ENCODE data around the gene DHPS.
"Not testable (repeated sequence)": the region's sequence is repeated elsewhere in the genome, so short reads cannot be mapped to it uniquely, and the experiment has no call there.

Gene DHPS

GRCh38 chr19:12647490-12648071 is 34.1 kb downstream of the DHPS start:
- DNase-seq (ENCODE audit: low read depth in 2 of 2, low spot score in 1 of 2): no peak

- DNase-seq (ENCODE audit: low read depth in 2 of 2, low spot score in 1 of 2): no peak
These were observed 34.6 kb downstream of the DHPS start for GRCh38 chr19:12647047-12647446.

DNA sequence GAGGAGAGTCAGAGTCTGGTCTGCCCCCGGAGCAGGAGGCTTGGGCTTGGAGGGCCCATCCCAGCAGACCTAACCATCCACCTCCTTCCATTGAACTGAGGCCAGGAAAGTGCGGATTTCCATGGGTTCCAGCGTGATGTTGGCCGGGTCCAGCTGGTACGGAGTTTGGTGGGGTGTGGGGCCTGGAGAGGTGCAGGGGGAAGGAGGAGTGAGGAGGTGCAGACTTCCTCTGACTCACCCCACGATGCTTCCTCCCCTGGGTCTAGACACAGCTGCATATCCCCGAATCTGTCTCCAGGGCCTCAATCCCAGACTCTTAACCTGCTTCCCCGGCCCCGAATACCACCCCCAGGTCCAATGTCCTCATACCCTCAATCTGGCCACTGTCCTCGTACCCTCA is 35.1 kb downstream of the DHPS start:
- DNase-seq (ENCODE audit: low read depth in 2 of 2, low spot score in 1 of 2): no peak

- DNase-seq (ENCODE audit: low read depth in 2 of 2, low spot score in 1 of 2): not testable (repeated sequence)
These were observed 38.0 kb downstream of the DHPS start for GRCh38 chr19:12643716-12644115.

DNA sequence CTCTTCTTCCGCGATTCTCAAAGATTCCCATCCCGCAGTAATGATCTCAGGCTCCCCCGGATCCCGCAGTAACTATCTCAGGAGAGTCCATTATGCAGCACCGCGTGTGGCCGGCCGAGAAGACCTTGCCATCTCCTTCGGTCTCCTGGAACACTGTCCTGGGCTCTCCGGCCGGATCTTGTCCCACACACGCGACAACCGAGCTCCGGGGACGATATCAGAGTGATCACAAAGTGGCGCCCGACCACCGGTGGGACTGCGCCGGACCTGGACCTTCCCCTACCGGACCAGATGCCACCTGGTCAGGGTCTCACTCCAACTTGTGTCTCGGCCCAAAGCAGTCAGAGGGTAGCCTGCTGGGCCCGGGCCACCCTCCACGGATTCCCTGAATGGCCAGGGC is 39.2 kb downstream of the DHPS start:
- DNase-seq (ENCODE audit: low read depth in 2 of 2, low spot score in 1 of 2): no peak

DNA sequence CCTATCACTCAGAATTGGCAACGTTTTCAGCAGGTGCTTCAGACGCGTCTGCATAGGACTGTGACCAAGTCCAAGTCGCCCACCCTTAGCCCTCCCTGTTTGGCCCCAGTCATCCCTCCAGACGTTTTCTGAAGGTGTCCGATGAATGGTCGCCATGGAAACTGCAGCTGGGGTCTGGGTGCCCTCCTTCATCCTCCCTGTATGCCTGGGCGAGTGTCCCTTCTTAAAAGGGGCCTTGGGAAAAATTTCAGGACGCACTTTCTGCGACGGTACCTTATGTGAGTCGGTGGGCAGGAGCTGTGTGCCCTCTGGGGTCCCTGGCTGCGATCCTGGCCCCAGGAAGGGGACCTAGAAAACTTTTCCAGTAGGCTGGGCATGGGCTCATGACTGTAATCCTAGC is 40.2 kb downstream of the DHPS start:
- no peak for DNase-seq (ENCODE audit: low read depth in 2 of 2, low spot score in 1 of 2)

DNA sequence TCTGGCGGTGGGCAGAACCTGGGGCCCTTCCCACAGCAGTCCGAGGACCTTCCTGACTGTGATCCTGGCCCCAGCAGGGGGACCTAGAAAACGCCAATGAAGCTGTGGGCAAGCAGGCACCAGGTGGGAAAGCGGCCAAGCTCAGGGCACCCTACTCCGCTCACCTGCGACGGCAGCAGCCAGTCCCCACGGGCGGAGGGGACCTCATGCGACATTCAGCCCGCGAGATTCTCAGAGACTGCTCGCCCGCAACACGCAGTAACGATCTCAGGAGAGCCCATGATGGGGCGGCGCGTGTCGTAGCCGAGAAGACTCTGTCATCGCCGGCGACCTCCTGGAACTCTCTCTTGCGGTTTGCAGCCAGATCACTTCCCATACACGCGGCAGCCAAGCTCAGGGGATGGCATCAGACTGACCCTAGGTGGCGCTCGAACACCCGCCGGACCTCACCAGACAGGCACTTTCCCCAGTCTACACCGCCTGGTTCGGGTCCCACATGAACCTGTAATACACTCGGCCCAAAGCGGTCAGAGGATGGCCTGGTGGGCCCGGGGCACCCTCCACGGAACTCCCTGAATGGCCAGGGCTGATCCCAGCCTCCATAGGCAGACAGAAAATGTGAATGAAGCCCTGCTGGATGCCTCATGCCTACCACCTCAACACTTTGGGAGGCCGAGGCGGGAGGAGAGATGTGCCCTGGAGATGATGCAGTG is 41.6 kb downstream of the DHPS start:
- peak; percentile 64 to 67 for DNase-seq (ENCODE audit: low read depth in 2 of 2, low spot score in 1 of 2)

DNA sequence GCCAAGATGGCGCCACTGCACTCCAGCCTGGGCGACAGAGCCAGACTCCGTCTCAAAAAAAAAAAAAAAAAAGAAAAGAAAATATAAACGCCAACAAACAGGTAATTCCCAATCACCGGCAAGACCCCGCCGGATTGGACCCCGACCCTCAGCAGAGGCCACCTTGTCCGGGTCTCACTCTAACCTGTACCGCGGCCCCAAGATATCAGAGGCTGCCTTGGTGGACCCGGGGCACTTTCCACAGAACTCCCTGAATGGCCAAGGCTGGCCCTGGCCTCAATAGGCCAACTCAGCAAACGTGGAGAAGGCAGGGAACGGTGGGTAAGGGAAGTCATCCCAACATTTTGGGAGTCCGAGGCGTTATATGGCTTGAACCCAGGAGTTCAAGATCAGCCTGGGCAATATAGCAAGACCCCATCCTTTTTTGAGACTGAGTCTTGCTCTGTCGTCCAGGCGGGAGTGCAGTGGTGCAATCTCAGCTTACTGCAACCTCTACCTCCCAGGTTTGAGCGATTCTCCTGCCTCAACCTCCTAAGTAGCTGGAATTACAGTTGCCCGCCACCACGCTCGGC is 43.0 kb downstream of the DHPS start:
- no peak for DNase-seq (ENCODE audit: low read depth in 2 of 2, low spot score in 1 of 2)

- DNase-seq (ENCODE audit: low read depth in 2 of 2, low spot score in 1 of 2): no peak
These were observed 45.0 kb downstream of the DHPS start for GRCh38 chr19:12636631-12637030.

DNA sequence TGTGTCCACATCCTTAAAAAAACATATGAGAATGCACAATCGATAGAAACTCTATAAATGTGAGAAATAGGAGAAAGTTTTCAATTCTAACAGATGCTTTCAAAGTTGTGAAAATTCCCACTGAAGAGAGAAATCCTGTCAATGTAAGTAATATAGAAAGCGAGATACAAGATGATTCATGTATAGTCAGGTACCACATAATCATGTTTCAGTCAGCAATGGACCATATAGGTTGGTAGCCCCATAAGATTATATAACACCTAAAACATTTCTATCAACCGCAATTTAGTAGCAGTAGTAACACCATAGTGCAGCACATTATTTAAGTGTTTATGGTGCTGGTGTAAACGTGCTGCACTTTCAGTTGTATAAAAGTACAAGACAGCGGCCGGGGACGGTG is 52.5 kb downstream of the DHPS start:
- DNase-seq (ENCODE audit: low read depth in 2 of 2, low spot score in 1 of 2): no peak

GRCh38 chr19:12628040-12629022 is 53.3 kb downstream of the DHPS start:
- no peak for DNase-seq (ENCODE audit: low read depth in 2 of 2, low spot score in 1 of 2)

DNA sequence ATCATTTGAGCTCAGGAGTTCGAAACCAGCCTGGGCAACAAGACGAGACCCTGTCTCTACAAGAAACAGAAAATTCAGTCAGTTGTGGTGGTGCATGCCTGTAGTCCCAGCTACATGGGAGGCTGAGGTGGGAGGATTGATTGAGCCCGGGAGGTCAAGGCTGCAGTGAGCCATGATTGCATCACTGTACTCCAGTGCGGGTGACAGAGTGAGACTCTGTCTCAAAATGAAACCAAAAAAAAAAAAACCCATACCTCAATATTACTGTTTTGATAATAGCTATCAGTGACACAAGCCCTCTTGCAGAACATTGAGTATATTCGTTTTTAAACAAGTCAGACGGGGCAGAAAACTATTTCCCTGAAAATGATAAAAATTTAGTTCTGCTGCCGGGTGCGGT is 54.7 kb downstream of the DHPS start:
- DNase-seq (ENCODE audit: low read depth in 2 of 2, low spot score in 1 of 2): no peak
